Right lobe of liver (tissue), 6 donors: Measurements from ENCODE around the gene ACOX1. TPM values are rescaled to one million over a fixed set of nuclear protein-coding genes. Genes with fewer than 3 reads are reported as not detected.

Experiments used
- ATAC-seq, 4 donors: fragments of 200-7000 bp; cut with Tn5 transposase; one replicate each; pipeline ENCODE4 v1.9.1; 2020; ENCODE audit warnings: mild to moderate bottlenecking in 4 of 4, moderate library complexity in 4 of 4
- DNase-seq, 3 donors: peaks; one replicate each; pipeline ENCODE4 v3.0.0-alpha.2; 2020
- H3K27ac ChIP-seq, 3 donors: fragments of 200-600 bp; one replicate each; pipeline ENCODE4 v1.8.0; 2022
- H3K27me3 ChIP-seq, 2 donors: fragments of 200-600 bp; one replicate each; pipeline ENCODE4 v1.8.0; 2022
- H3K36me3 ChIP-seq, 4 donors: fragments of 200-600 bp; sonication (generic) in 1 of 4; one replicate each; pipeline versions ENCODE4 v1.5.1 to v1.8.0; 2017 to 2022; ENCODE audit warnings: control low read depth in 1 of 4
- H3K4me1 ChIP-seq, 4 donors: fragments of 200-600 bp; sonication (generic) in 1 of 4; one replicate each; pipeline versions ENCODE4 v1.5.1 to v1.8.0; 2017 to 2022; ENCODE audit warnings: control low read depth in 1 of 4
- H3K4me3 ChIP-seq, 3 donors: fragments of 200-600 bp; one replicate each; pipeline ENCODE4 v1.8.0; 2022
- H3K9me3 ChIP-seq, 4 donors: fragments of 200-600 bp; sonication (generic) in 1 of 4; one replicate each; pipeline versions ENCODE4 v1.5.1 to v1.8.0; 2017 to 2022; ENCODE audit warnings: control low read depth in 1 of 4
- CTCF ChIP-seq, 4 donors: fragments of 200-600 bp in 3 of 4; fragments of 450-650 bp in 1 of 4; IDR thresholded peaks; one replicate each; pipeline versions ENCODE4 v1.5.1 to v1.8.0; 2016 to 2022; ENCODE audit warnings: antibody characterized with exemption in 4 of 4, mild to moderate bottlenecking in 2 of 4
- POLR2A ChIP-seq: fragments of 450-650 bp; IDR thresholded peaks from one replicate; pipeline ENCODE4 v1.6.1; 2017; ENCODE audit warnings: antibody characterized with exemption, mild to moderate bottlenecking
- WGBS: methylation state at CpG from one replicate; pipeline ENCODE4 v1.1.6; 2018; ENCODE audit warnings: low coverage, low lambda C conversion rate; ENCODE audit not compliant: insufficient coverage; ENCODE audit errors: missing lambda C conversion rate; 5-methylcytosine and 5-hydroxymethylcytosine counted together
- intact Hi-C, 2 donors: fragments of 100-400 bp; cut with DNase I; formaldehyde crosslinking; loops; one replicate each; pipeline versions ENCODE4 v1.11.2 to v1.14.1; 2022
- total RNA-seq, 6 experiments: library from RNA; depleted of rRNA in 2 of 6; stranded (reverse); fragments of >200 nt in 2 of 6; fragmentation: NEBNext Ultra II Directional in 3 of 6; extraction: Animal tissue kit (Norgen Biotek cat#: 25700) in 3 of 6; gene quantifications; one replicate each; pipeline versions ENCODE4 v1.1.0 to v1.2.4, GENCODE V29; 2016 to 2023
- donor health status: DM: no; HTN: yes; CAD: no.
- donor health status: DM: no; HTN: no; CAD: no.
- donor health status: DM: no; HTN: no; CAD: no.
- donor health status: DM: no; HTN: yes; CAD: no.
- donor health status: DM: no; HTN: yes; CAD: no.

The ACOX1 gene
- total RNA-seq, 6 experiments from 2014 or later, result 112 to 202 (median 190) TPM

- peaks cover 0 to 76% (median 39%) of the 10 kb centered on the region in 4 donors for H3K4me1 ChIP-seq
- 18% methylated on average over 13 of the region's 18 CpGs for WGBS
- no peaks in the 10 kb centered on the region for H3K36me3 ChIP-seq
- no peak overlapping the region for H3K4me3 ChIP-seq
- ATAC-seq (peak; percentile 62 to 73 (median 67)), DNase-seq (peak; percentile 80 to 90 (median 88))
- TF ChIP-seq POLR2A (peak; percentile 40), CTCF (IDR thresholded peaks at IDR 0.05) (no peak)
- H3K9me3 ChIP-seq, result no peaks in the 10 kb centered on the region
- intact Hi-C loops, result no loop called here
- peak overlapping the region; percentile 81 to 83 (median 83) for H3K27ac ChIP-seq
- H3K27me3 ChIP-seq, result no peaks in the 10 kb centered on the region
Measured at GRCh38 chr17:75996665-75997590, 18.0 kb upstream of the ACOX1 start.

- ATAC-seq (peak; percentile 11 to 48 (median 36)), DNase-seq (peak in 1 of 3 donors; percentile 57)
- no peaks in the 10 kb centered on the region for H3K9me3 ChIP-seq
- H3K36me3 ChIP-seq, result no peaks in the 10 kb centered on the region
- 86% methylated on average over 2 of the region's 7 CpGs for WGBS
- peaks cover 0 to 73% (median 37%) of the 10 kb centered on the region in 4 donors for H3K4me1 ChIP-seq
- no peaks in the 10 kb centered on the region for H3K27me3 ChIP-seq
- peak overlapping the region; percentile 43 to 81 (median 58) for H3K27ac ChIP-seq
- intact Hi-C loops, result no loop called here
- H3K4me3 ChIP-seq, result no peak overlapping the region
- TF ChIP-seq CTCF (IDR thresholded peaks at IDR 0.05) (no peak), POLR2A (no peak)
Measured at GRCh38 chr17:75995385-75995925, 16.5 kb upstream of the ACOX1 start.

GRCh38 chr17:75994802-75995370 is 15.9 kb upstream of the ACOX1 start:
- DNase-seq, result peak in 1 of 3 donors; percentile 11
- Histone ChIP-seq H3K27me3 (no peaks in the 10 kb centered on the region), H3K36me3 (no peaks in the 10 kb centered on the region), H3K27ac (peak overlapping the region; percentile 43 to 81 (median 58)), H3K9me3 (no peaks in the 10 kb centered on the region), H3K4me1 (peaks cover 0 to 67% (median 34%) of the 10 kb centered on the region in 4 donors), H3K4me3 (no peak overlapping the region)
- intact Hi-C loops, result no loop called here
- TF ChIP-seq CTCF (IDR thresholded peaks at IDR 0.05) (no peak), POLR2A (no peak)
- no peak for ATAC-seq
- WGBS, result 59% methylated on average over 2 of the region's 5 CpGs

- peaks cover 0 to 7% (median 0%) of the 10 kb centered on the region in 4 donors for H3K36me3 ChIP-seq
- H3K27me3 ChIP-seq, result no peaks in the 10 kb centered on the region
- intact Hi-C loops, result no loop called here
- DNase-seq (no peak), ATAC-seq (no peak)
- H3K4me1 ChIP-seq, result peaks cover 0 to 33% (median 16%) of the 10 kb centered on the region in 4 donors
- H3K4me3 ChIP-seq, result no peak overlapping the region
- TF ChIP-seq POLR2A, result no peak
- no peak for TF ChIP-seq CTCF (IDR thresholded peaks at IDR 0.05)
- H3K9me3 ChIP-seq, result no peaks in the 10 kb centered on the region
- H3K27ac ChIP-seq, result no peak overlapping the region
- 93% methylated on average over 5 of the region's 9 CpGs for WGBS
Measured at GRCh38 chr17:75991396-75991795, 12.4 kb upstream of the ACOX1 start.
